Left ventricle myocardium inferior (tissue), 1 donor: Measurements from ENCODE around the gene PRRX2. TPM values are rescaled to one million over a fixed set of nuclear protein-coding genes. Genes with fewer than 3 reads are reported as not detected.

ENCODE experiments used
- DNase-seq: peaks from one replicate; pipeline ENCODE4 v3.0.0-alpha.2; 2020
- H3K27ac ChIP-seq: fragments of 200-600 bp; replicated peaks from 2 replicates; pipeline ENCODE4 v1.8.0; 2021
- H3K27me3 ChIP-seq: fragments of 200-600 bp; 2 replicates; pipeline ENCODE4 v1.8.0; 2021; ENCODE audit warnings: low read depth
- H3K36me3 ChIP-seq: fragments of 200-600 bp; 2 replicates; pipeline ENCODE4 v1.8.0; 2021
- H3K4me1 ChIP-seq: fragments of 200-600 bp; 2 replicates; pipeline ENCODE4 v1.8.0; 2021
- H3K4me3 ChIP-seq: fragments of 200-600 bp; 2 replicates; pipeline ENCODE4 v1.8.0; 2021; ENCODE audit warnings: mild to moderate bottlenecking, moderate library complexity
- H3K9me3 ChIP-seq: fragments of 200-600 bp; replicated peaks from 2 replicates; pipeline ENCODE4 v1.8.0; 2021
- CTCF ChIP-seq: fragments of 200-600 bp; IDR thresholded peaks from 2 replicates; pipeline ENCODE4 v1.8.0; 2021; ENCODE audit warnings: antibody characterized with exemption, mild to moderate bottlenecking, borderline replicate concordance
- intact Hi-C: fragments of 100-400 bp; cut with micrococcal nuclease; formaldehyde crosslinking; loops from one replicate; pipeline ENCODE4 v1.11.0; 2022
- total RNA-seq: library from RNA; stranded (reverse); fragmentation: NEBNext Ultra II Directional; extraction: Animal tissue kit (Norgen Biotek cat#: 25700); gene quantifications from one replicate; pipeline ENCODE4 v1.2.1, GENCODE V29; 2021
- donor health status: DM: no; HTN: yes; CAD: no; lungs with severe emphysema.

Gene PRRX2
- total RNA-seq, 1 donor from 2014 or later, result 0.85 TPM

- Histone ChIP-seq H3K9me3 (no peaks in the 10 kb centered on the region), H3K27ac (no peak overlapping the region), H3K36me3 (no peaks in the 10 kb centered on the region), H3K4me3 (no peak overlapping the region), H3K4me1 (peaks cover 2% of the 10 kb centered on the region), H3K27me3 (peaks cover 57% of the 10 kb centered on the region)
- TF ChIP-seq CTCF, result no peak
- intact Hi-C loops, result no loop called here
- no peak for DNase-seq
These were observed 66.1 kb downstream of the PRRX2 start for GRCh38 chr9:129731477-129732085.

- no peaks in the 10 kb centered on the region for H3K9me3 ChIP-seq
- TF ChIP-seq CTCF, result no peak
- intact Hi-C loops, result no loop called here
These were observed 66.7 kb downstream of the PRRX2 start for GRCh38 chr9:129732100-129732499.

GRCh38 chr9:129732946-129733631, 67.6 kb downstream of the PRRX2 start:
- Histone ChIP-seq H3K27me3 (peaks cover 59% of the 10 kb centered on the region), H3K36me3 (no peaks in the 10 kb centered on the region), H3K4me3 (no peak overlapping the region), H3K27ac (no peak overlapping the region), H3K4me1 (peaks cover 5% of the 10 kb centered on the region), H3K9me3 (no peaks in the 10 kb centered on the region)
- no peak for DNase-seq
- TF ChIP-seq CTCF, result no peak
- intact Hi-C loops, result no loop called here

More at GRCh38 chr9:129732100-129732499, 66.7 kb downstream of the PRRX2 start:
- H3K4me1 ChIP-seq, result no peaks in the 10 kb centered on the region
- no peak overlapping the region for H3K27ac ChIP-seq
- peaks cover 62% of the 10 kb centered on the region for H3K27me3 ChIP-seq
- no peak overlapping the region for H3K4me3 ChIP-seq
- H3K36me3 ChIP-seq, result no peaks in the 10 kb centered on the region
- no peak for DNase-seq

GRCh38 chr9:129733632-129733953, 68.1 kb downstream of the PRRX2 start:
- Histone ChIP-seq H3K9me3 (no peaks in the 10 kb centered on the region), H3K27ac (no peak overlapping the region), H3K4me3 (no peak overlapping the region), H3K27me3 (peaks cover 58% of the 10 kb centered on the region), H3K36me3 (no peaks in the 10 kb centered on the region), H3K4me1 (peaks cover 7% of the 10 kb centered on the region)
- no peak for DNase-seq
- intact Hi-C loops, result no loop called here
- no peak for TF ChIP-seq CTCF

GRCh38 chr9:129735546-129735945, 70.1 kb downstream of the PRRX2 start:
- H3K9me3 ChIP-seq, result no peaks in the 10 kb centered on the region
- no peaks in the 10 kb centered on the region for H3K36me3 ChIP-seq
- intact Hi-C loops, result loop anchor here (5.0 kb wide), 1 partner anchor 47 kb away; no protein-coding TSS in a partner anchor
- H3K27me3 ChIP-seq, result peaks cover 40% of the 10 kb centered on the region
- H3K27ac ChIP-seq, result no peak overlapping the region
- DNase-seq, result no peak
- no peak overlapping the region for H3K4me3 ChIP-seq
- no peak for TF ChIP-seq CTCF
- H3K4me1 ChIP-seq, result peaks cover 7% of the 10 kb centered on the region
